Measurements from ENCODE around the gene FBN1. TPM values are rescaled to one million over a fixed set of nuclear protein-coding genes. Genes with fewer than 3 reads are reported as not detected.

The FBN1 gene
- total RNA-seq, 1 experiment from 2014 or later, result 0.43 TPM

DNA sequence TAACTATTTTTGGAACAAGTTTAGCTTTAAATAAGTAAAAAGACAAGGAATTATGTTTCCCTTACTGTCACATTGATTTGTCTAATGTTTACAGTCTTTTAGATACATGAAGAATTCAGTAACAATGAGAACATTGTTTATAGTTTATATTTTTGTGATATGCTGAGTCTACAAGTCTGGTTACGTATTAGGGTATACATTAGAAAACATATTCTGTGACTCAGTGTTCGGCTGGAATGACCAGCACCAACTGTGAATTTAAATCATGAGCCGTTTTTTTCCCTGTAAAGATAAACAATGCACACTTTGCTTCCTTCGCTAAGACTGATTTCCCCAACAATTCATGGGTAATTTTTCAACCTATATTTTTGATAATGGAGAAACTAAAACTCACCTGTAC lies 182.8 kb downstream of the FBN1 start:
- BruUV-seq (replicated peaks), result no TSS peak
- POLR2A ChIA-PET, result no interaction called here
- DNase-seq, result no peak
- Histone ChIP-seq H3K27me3 (replicated peaks; ENCODE audit: control insufficient read depth, insufficient read depth, low read length) (no peaks in the 10 kb centered on the region), H3K9me3 (no peaks in the 10 kb centered on the region), H3K4me1 (no peaks in the 10 kb centered on the region), H3K4me3 (ENCODE audit: low read depth, low read length) (no peak overlapping the region), H3K36me3 (ENCODE audit: control insufficient read depth, insufficient read depth, low read length) (no peaks in the 10 kb centered on the region)
- Mint-ChIP-seq H3K36me3 (ENCODE audit: insufficient read depth, unreplicated experiment) (no peaks in the 10 kb centered on the region), H3K9me3 (ENCODE audit: unreplicated experiment) (no peaks in the 10 kb centered on the region), H3K27ac (ENCODE audit: unreplicated experiment) (no peak overlapping the region), H3K27me3 (ENCODE audit: insufficient read depth, unreplicated experiment) (peaks cover 2% of the 10 kb centered on the region), H3K4me1 (ENCODE audit: low read depth, unreplicated experiment) (no peaks in the 10 kb centered on the region), H3K4me3 (ENCODE audit: unreplicated experiment) (no peak overlapping the region)
- intact Hi-C loops (cut with micrococcal nuclease; ENCODE audit: unreplicated experiment), result no loop called here
- CTCF ChIA-PET, result no interaction called here
- TF ChIP-seq, protein P1, sequence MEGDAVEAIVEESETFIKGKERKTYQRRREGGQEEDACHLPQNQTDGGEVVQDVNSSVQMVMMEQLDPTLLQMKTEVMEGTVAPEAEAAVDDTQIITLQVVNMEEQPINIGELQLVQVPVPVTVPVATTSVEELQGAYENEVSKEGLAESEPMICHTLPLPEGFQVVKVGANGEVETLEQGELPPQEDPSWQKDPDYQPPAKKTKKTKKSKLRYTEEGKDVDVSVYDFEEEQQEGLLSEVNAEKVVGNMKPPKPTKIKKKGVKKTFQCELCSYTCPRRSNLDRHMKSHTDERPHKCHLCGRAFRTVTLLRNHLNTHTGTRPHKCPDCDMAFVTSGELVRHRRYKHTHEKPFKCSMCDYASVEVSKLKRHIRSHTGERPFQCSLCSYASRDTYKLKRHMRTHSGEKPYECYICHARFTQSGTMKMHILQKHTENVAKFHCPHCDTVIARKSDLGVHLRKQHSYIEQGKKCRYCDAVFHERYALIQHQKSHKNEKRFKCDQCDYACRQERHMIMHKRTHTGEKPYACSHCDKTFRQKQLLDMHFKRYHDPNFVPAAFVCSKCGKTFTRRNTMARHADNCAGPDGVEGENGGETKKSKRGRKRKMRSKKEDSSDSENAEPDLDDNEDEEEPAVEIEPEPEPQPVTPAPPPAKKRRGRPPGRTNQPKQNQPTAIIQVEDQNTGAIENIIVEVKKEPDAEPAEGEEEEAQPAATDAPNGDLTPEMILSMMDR (IDR thresholded peaks at IDR 0.05; ENCODE audit: insufficient read depth in 1 of 2, low read depth in 1 of 2, low read length in 1 of 2, severe bottlenecking in 1 of 2, unreplicated experiment in 1 of 2), result no peak

DNA sequence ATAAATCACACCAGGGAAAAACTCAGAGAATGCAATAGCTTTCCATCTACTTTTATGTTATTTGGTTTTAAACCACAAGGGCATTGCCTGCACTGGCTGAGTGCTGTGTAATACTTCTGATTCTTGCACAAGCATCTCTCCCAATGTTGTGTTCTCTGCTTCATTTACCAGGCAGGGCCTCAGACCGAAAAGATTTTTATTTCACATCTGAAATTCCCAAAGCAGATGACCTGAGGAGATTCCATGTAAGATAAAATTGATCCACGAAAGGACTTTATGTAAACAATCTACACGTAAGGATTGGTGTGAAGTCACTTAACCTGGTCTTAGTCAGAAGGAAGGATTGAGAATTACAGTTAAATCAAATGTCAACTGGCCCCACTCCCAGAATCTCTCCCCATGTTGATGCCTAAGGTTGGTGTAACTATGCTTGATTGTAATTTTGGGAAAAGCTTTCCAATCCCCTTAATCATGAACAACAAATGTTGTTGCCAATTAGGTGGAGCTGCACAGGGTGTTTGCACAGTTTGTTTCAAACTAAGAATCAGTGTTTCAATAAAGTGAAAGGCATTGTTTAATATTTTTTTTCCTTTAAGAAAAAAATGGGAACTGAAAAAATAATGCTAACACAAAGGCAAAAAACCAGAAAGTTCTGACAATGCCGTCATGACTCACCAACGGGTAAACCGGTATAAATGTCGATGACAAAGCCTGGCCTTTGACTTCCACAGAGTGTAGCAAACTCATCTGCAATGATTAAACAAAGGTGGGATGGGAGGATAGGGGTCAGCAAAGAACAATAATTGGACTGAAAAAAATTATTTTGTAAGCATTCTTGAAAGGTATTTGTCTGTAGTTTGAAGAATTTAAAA lies 185.7 kb downstream of the FBN1 start:
- H3K27ac Mint-ChIP-seq (ENCODE audit: unreplicated experiment), result no peak overlapping the region
- H3K27me3 ChIP-seq (replicated peaks; ENCODE audit: control insufficient read depth, insufficient read depth, low read length), result no peaks in the 10 kb centered on the region
- H3K9me3 Mint-ChIP-seq (ENCODE audit: unreplicated experiment), result no peaks in the 10 kb centered on the region
- no peaks in the 10 kb centered on the region for H3K4me1 Mint-ChIP-seq (ENCODE audit: low read depth, unreplicated experiment)
- DNase-seq, result no peak
- no peak overlapping the region for H3K4me3 Mint-ChIP-seq (ENCODE audit: unreplicated experiment)
- H3K9me3 ChIP-seq, result no peaks in the 10 kb centered on the region
- BruUV-seq (replicated peaks), result no TSS peak
- no peaks in the 10 kb centered on the region for H3K4me1 ChIP-seq
- ChIA-PET POLR2A (no interaction called here), CTCF (no interaction called here)
- H3K36me3 ChIP-seq (ENCODE audit: control insufficient read depth, insufficient read depth, low read length), result no peaks in the 10 kb centered on the region
- no peaks in the 10 kb centered on the region for H3K36me3 Mint-ChIP-seq (ENCODE audit: insufficient read depth, unreplicated experiment)
- H3K27me3 Mint-ChIP-seq (ENCODE audit: insufficient read depth, unreplicated experiment), result peaks cover 6% of the 10 kb centered on the region
- intact Hi-C loops (cut with micrococcal nuclease; ENCODE audit: unreplicated experiment), result no loop called here
- TF ChIP-seq, protein P1 (IDR thresholded peaks at IDR 0.05; ENCODE audit: insufficient read depth in 1 of 2, low read depth in 1 of 2, low read length in 1 of 2, severe bottlenecking in 1 of 2, unreplicated experiment in 1 of 2), result no peak
- H3K4me3 ChIP-seq (ENCODE audit: low read depth, low read length), result no peak overlapping the region

DNA sequence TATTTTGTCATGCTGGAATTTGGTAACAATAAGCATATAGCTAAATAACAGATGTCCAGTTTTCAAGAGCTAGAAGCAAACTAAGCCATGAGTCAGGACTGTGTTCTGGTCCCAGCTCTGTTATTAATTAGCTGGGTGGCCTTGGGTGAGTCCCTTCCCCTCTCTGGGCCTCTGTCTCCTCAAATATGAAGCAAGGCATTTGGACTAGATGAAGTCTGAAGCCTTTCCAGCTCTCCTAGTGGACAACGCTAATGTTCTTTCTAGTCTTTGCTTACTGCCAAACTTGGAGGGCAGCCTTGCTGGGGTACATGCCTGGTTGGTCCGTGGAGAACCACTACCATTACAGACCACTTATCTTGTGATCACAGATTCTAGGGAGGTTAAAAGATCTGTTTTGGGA lies 186.6 kb downstream of the FBN1 start:
- TF ChIP-seq, protein P1 (IDR thresholded peaks at IDR 0.05; ENCODE audit: insufficient read depth in 1 of 2, low read depth in 1 of 2, low read length in 1 of 2, severe bottlenecking in 1 of 2, unreplicated experiment in 1 of 2), result no peak
- POLR2A ChIA-PET, result no interaction called here
- no peak for DNase-seq
- intact Hi-C loops (cut with micrococcal nuclease; ENCODE audit: unreplicated experiment), result no loop called here
- CTCF ChIA-PET, result no interaction called here
- Histone ChIP-seq H3K27me3 (replicated peaks; ENCODE audit: control insufficient read depth, insufficient read depth, low read length) (no peaks in the 10 kb centered on the region; the same call in 1 of the 2 replicates), H3K36me3 (ENCODE audit: control insufficient read depth, insufficient read depth, low read length) (no peaks in the 10 kb centered on the region), H3K9me3 (no peaks in the 10 kb centered on the region), H3K4me1 (no peaks in the 10 kb centered on the region), H3K4me3 (ENCODE audit: low read depth, low read length) (no peak overlapping the region)
- Mint-ChIP-seq H3K4me1 (ENCODE audit: low read depth, unreplicated experiment) (no peaks in the 10 kb centered on the region), H3K36me3 (ENCODE audit: insufficient read depth, unreplicated experiment) (no peaks in the 10 kb centered on the region), H3K27ac (ENCODE audit: unreplicated experiment) (no peak overlapping the region), H3K4me3 (ENCODE audit: unreplicated experiment) (no peak overlapping the region), H3K9me3 (ENCODE audit: unreplicated experiment) (no peaks in the 10 kb centered on the region), H3K27me3 (ENCODE audit: insufficient read depth, unreplicated experiment) (peaks cover 6% of the 10 kb centered on the region)
- BruUV-seq (replicated peaks), result no TSS peak
